Thoracic aorta (tissue), 2 donors: ENCODE measurements around the gene SCYL1. TPM values are rescaled to one million over a fixed set of nuclear protein-coding genes. Genes with fewer than 3 reads are reported as not detected.

Experiments used
- ATAC-seq: fragments of 150-250 bp; one replicate; pipeline ENCODE4 v1.8.0; 2017; ENCODE audit warnings: low read depth; ENCODE audit not compliant: insufficient number of reproducible peaks, low FRiP score
- DNase-seq: peaks from one replicate; pipeline ENCODE4 v3.0.0-alpha.2; 2020; ENCODE audit warnings: low spot score
- H3K27ac ChIP-seq, 2 donors: fragments of 200-600 bp; sonication (generic); 1 replicate in 1 of 2; 2 replicates in 1 of 2; pipeline ENCODE4 v1.5.1; 2016; ENCODE audit warnings: mild to moderate bottlenecking in 2 of 2, moderate library complexity in 2 of 2
- H3K27me3 ChIP-seq: fragments of 200-600 bp; sonication (generic); replicated peaks from 2 replicates; pipeline ENCODE4 v1.6.0; 2016; ENCODE audit warnings: mild to moderate bottlenecking; ENCODE audit not compliant: insufficient read depth
- H3K36me3 ChIP-seq: fragments of 200-600 bp; sonication (generic); one replicate; pipeline ENCODE4 v1.5.1; 2016
- H3K4me1 ChIP-seq, 2 donors: fragments of 200-600 bp; sonication (generic); 1 replicate in 1 of 2; 2 replicates in 1 of 2; pipeline versions ENCODE4 v1.5.1 to v1.6.0; 2016; ENCODE audit warnings: low read depth in 2 of 2, mild to moderate bottlenecking in 1 of 2; ENCODE audit not compliant: control insufficient read depth in 1 of 2
- H3K4me3 ChIP-seq: fragments of 200-600 bp; sonication (generic); 2 replicates; pipeline ENCODE4 v1.5.1; 2016; ENCODE audit warnings: mild to moderate bottlenecking
- H3K9me3 ChIP-seq: fragments of 200-600 bp; sonication (generic); 2 replicates; pipeline ENCODE4 v1.5.1; 2016
- total RNA-seq, 2 donors: library from RNA; depleted of rRNA; stranded (reverse); fragments of >200 nt; gene quantifications; one replicate each; pipeline versions ENCODE4 v1.1.0 to v1.2.3, GENCODE V29; 2016
- TF ChIP-seq, protein P1 (sequence below): fragments of 200-600 bp; sonication (generic); IDR thresholded peaks from one replicate; pipeline ENCODE4 v1.5.1; 2019; ENCODE audit warnings: antibody characterized with exemption

Gene SCYL1
- total RNA-seq, 2 donors from 2014 or later: 96.8 to 106 TPM

DNA sequence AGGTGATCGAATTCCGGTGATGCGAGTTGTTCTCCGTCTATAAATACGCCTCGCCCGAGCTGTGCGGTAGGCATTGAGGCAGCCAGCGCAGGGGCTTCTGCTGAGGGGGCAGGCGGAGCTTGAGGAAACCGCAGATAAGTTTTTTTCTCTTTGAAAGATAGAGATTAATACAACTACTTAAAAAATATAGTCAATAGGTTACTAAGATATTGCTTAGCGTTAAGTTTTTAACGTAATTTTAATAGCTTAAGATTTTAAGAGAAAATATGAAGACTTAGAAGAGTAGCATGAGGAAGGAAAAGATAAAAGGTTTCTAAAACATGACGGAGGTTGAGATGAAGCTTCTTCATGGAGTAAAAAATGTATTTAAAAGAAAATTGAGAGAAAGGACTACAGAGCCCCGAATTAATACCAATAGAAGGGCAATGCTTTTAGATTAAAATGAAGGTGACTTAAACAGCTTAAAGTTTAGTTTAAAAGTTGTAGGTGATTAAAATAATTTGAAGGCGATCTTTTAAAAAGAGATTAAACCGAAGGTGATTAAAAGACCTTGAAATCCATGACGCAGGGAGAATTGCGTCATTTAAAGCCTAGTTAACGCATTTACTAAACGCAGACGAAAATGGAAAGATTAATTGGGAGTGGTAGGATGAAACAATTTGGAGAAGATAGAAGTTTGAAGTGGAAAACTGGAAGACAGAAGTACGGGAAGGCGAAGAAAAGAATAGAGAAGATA lies 25.7 kb upstream of the SCYL1 start, which contains the start of gene MALAT1:
TSS of gene MALAT1 (plus strand) at position 69 of the 736 bp plus-strand sequence.
- no peaks in the 10 kb centered on the region for H3K9me3 ChIP-seq
- peaks cover 31% of the 10 kb centered on the region for H3K36me3 ChIP-seq
- peak within 1 kb of the TSS; percentile 99 for H3K27ac ChIP-seq
- DNase-seq (peak; percentile 78), ATAC-seq (no peak)
- no peaks in the 10 kb centered on the region for H3K27me3 ChIP-seq
- TF ChIP-seq, protein P1, sequence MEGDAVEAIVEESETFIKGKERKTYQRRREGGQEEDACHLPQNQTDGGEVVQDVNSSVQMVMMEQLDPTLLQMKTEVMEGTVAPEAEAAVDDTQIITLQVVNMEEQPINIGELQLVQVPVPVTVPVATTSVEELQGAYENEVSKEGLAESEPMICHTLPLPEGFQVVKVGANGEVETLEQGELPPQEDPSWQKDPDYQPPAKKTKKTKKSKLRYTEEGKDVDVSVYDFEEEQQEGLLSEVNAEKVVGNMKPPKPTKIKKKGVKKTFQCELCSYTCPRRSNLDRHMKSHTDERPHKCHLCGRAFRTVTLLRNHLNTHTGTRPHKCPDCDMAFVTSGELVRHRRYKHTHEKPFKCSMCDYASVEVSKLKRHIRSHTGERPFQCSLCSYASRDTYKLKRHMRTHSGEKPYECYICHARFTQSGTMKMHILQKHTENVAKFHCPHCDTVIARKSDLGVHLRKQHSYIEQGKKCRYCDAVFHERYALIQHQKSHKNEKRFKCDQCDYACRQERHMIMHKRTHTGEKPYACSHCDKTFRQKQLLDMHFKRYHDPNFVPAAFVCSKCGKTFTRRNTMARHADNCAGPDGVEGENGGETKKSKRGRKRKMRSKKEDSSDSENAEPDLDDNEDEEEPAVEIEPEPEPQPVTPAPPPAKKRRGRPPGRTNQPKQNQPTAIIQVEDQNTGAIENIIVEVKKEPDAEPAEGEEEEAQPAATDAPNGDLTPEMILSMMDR: no peak
- H3K4me1 ChIP-seq: peaks cover 27 to 34% of the 10 kb centered on the region in 2 donors
- H3K4me3 ChIP-seq: peak within 1 kb of the TSS; percentile 89

DNA sequence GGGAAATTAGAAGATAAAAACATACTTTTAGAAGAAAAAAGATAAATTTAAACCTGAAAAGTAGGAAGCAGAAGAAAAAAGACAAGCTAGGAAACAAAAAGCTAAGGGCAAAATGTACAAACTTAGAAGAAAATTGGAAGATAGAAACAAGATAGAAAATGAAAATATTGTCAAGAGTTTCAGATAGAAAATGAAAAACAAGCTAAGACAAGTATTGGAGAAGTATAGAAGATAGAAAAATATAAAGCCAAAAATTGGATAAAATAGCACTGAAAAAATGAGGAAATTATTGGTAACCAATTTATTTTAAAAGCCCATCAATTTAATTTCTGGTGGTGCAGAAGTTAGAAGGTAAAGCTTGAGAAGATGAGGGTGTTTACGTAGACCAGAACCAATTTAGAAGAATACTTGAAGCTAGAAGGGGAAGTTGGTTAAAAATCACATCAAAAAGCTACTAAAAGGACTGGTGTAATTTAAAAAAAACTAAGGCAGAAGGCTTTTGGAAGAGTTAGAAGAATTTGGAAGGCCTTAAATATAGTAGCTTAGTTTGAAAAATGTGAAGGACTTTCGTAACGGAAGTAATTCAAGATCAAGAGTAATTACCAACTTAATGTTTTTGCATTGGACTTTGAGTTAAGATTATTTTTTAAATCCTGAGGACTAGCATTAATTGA lies 25.0 kb upstream of the SCYL1 start:
- Histone ChIP-seq H3K27me3 (no peaks in the 10 kb centered on the region), H3K36me3 (peaks cover 38% of the 10 kb centered on the region), H3K27ac (peak overlapping the region; percentile 99), H3K4me3 (peak overlapping the region; percentile 89), H3K4me1 (peaks cover 20 to 30% of the 10 kb centered on the region in 2 donors), H3K9me3 (no peaks in the 10 kb centered on the region)
- TF ChIP-seq, protein P1: no peak
- no peak for DNase-seq
- no peak for ATAC-seq

DNA sequence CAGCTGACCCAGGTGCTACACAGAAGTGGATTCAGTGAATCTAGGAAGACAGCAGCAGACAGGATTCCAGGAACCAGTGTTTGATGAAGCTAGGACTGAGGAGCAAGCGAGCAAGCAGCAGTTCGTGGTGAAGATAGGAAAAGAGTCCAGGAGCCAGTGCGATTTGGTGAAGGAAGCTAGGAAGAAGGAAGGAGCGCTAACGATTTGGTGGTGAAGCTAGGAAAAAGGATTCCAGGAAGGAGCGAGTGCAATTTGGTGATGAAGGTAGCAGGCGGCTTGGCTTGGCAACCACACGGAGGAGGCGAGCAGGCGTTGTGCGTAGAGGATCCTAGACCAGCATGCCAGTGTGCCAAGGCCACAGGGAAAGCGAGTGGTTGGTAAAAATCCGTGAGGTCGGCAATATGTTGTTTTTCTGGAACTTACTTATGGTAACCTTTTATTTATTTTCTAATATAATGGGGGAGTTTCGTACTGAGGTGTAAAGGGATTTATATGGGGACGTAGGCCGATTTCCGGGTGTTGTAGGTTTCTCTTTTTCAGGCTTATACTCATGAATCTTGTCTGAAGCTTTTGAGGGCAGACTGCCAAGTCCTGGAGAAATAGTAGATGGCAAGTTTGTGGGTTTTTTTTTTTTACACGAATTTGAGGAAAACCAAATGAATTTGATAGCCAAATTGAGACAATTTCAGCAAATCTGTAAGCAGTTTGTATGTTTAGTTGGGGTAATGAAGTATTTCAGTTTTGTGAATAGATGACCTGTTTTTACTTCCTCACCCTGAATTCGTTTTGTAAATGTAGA lies 24.3 kb upstream of the SCYL1 start:
- TF ChIP-seq, protein P1: no peak
- Histone ChIP-seq H3K9me3 (no peaks in the 10 kb centered on the region), H3K4me1 (peaks cover 16 to 30% of the 10 kb centered on the region in 2 donors), H3K27me3 (no peaks in the 10 kb centered on the region), H3K27ac (peak overlapping the region; percentile 99), H3K4me3 (peak overlapping the region; percentile 89), H3K36me3 (peaks cover 46% of the 10 kb centered on the region)
- DNase-seq: no peak
- ATAC-seq: no peak

DNA sequence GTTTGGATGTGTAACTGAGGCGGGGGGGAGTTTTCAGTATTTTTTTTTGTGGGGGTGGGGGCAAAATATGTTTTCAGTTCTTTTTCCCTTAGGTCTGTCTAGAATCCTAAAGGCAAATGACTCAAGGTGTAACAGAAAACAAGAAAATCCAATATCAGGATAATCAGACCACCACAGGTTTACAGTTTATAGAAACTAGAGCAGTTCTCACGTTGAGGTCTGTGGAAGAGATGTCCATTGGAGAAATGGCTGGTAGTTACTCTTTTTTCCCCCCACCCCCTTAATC lies 23.8 kb upstream of the SCYL1 start:
- Histone ChIP-seq H3K27ac (peak overlapping the region; percentile 99), H3K27me3 (no peaks in the 10 kb centered on the region), H3K9me3 (no peaks in the 10 kb centered on the region), H3K4me1 (peaks cover 14 to 29% of the 10 kb centered on the region in 2 donors), H3K4me3 (peak overlapping the region; percentile 89), H3K36me3 (peaks cover 51% of the 10 kb centered on the region)
- TF ChIP-seq, protein P1: no peak
- DNase-seq: no peak
- no peak for ATAC-seq
